GM21381 (cell line): ENCODE results near the gene ACVR1B.

Experiments
- ATAC-seq: cut with Tn5 transposase; IDR thresholded peaks from one replicate; pipeline ENCODE4 v1.9.1; 2021; ENCODE audit warnings: mild to moderate bottlenecking, moderate library complexity; ENCODE audit not compliant: unreplicated experiment

Gene ACVR1B

DNA sequence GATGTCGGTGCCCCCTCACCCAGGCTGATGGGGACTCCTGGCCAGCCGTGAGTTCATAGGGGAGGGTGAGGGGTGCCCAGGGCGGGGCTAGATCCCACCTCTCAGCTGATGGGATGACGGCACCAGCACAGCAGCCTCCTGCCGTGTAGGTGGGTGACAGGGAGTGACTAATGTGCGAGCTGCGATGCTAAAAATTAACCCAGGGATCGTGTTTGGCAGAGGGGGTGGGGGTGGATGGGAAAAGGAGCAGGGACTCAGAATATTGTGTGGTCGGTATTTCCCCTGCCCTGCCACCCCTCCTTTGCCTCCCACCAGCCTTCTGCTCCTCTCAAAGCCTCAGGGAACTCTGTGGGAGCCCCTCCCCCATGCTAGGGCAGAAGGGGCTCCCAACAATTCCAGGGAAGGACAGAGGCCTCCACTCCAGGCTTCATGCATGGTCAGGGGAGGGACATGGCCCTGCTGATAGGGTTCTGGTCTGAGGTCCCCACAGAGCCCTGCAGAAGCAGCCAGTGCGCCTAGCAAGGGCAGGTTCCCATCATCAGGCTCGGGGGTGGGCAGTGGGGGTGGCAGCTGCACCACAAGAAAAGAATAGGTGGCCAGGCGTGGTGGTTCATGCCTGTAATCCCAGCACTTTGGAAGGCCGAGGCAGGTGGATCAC, 67.7 kb downstream of the ACVR1B start:
- no peak for ATAC-seq

DNA sequence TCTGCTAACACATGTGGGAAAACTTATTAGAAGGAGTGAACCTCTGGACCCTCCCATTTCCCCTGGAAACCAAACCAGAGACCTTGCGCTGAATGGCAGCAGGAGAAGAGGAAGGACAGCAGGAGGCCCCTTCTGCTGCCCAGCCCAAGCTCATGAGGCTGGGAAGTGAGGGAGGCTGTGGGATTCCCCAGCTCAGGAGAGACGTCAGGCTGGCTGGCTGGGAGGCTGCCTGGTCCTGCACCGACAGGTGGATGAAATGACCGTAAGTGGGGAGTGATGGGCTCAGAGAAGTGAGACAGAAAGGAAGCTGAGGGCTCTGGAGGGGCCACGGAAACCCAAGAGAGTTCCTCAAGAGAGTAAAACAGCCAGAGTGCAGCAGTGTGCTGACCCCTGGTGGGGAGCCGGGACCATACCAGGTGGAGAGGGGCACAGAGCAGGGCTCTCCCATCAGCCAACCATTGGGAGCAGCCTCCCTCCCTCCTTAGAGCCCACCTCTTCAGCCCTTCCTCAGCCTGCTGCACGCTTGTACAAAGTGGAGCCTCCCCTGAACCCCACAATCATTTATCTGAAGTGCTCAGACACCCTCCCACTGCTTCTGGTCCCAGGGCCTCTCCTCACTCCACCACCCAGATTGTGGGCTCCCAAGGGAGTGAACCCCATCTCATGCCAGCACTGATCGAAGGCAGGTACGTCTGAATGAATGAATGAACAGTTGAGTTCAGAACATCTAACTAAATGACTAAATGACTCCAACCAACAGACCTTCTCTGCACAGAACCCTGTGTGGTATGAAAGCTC, 69.2 kb downstream of the ACVR1B start:
- ATAC-seq = no peak

DNA sequence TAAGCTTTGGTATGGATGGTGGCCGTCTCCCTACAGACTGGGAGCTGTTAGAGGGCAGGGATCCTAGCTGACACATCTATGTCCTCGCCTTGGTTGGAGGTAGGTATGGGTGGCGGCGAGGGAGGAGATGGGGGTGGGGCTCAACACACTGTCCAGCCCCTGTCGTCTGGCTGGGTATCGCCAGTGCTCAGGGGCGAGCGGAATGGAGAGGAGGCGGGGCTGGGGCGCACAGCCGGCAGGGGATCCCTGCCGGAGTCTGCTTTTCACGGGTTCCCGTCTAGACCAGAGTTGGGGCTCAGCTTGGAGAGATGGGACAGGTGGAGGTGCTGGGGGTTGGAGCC, 71.3 kb downstream of the ACVR1B start:
- ATAC-seq = no peak

DNA sequence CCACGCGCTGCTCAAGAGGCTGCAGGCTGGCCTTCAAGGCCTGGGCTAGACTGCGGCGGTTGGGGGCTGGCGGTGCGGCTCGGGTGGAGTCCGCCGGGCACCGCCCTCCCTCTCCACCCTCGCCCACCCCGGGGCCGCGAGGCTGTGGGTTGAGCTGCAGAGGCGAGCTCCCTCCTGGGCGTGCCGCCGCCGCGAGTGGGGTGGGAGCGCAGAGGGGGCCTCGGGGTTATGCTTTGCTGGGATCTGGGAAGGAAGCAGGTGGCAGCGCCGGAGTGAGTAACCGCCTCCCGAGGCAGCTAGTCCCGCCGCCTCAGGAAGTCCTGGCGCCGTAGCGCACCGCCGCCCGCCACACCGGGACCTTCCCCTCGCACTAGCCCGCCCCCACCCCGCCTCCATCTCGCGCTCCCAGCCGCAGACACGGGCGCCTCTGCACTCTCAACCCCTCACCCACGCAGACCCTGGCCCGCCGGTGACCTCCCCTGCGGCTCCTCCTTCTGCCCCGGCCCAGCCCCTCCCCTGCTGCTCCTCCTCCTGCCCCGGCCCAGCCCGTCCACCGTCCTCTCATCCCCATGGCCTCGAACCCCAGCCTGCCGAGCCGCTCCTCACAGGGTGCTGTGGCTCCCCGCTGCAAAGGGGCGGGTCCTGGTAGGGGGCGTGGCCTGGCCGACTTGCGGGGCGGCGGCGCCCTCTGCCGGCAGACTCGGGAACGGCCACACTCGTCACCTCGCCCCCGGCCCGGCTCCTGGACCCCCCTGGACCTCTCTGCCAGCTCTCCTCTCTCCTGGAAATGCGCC, 71.9 kb downstream of the ACVR1B start:
- ATAC-seq = no peak

DNA sequence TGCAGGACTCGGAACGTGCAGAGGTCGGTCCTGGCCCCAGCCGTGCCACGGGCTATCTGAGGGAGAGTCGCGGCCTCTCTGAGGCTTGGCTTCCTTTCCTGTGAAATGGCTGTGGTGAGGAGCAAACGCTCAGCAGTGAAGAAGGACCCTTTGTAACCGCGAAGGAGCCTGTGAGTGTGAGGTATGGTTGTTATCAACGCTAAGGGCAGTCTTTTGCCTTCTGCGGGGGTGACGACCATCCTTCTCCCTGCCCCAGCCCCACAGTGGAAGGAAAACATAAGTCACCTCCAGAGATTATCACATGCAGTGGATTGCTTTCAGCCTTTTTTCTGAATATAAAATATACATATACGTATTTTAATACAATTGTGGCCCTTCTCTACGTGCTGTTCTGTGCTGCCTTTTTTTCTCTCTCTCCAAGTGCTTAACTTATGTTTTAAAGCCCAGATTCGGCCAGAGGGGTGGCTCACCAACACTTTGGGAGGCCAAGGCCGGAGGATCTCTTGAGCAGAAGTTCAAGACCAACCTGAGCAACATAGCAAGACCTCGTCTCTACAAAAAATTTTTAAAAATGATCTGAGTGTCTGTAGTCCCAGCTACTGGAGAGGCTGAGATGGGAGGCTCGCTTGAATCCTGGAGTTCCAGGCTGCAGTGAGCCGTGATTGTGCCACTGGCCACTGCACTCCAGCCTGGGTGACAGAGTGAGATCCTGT, 72.6 kb downstream of the ACVR1B start:
- no peak for ATAC-seq

DNA sequence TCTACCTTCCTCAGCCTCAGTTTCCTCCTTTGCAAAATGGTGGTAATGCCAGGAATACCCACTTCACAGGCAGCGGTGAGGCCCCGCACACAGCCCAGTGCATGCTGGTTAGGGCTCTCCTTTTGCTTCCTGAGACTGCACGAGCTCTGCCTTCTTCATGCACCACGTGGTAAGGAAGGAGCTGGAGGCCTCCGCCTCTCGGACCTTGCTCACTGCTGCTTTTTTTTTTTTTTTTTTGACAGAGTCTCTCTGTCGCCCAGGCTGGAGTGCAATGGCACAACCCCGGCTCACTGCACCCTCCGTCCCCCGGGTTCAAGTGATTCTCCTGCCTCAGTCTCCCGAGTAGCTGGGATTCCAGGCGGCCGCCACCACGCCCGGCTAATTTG, 73.3 kb downstream of the ACVR1B start:
- ATAC-seq = no peak

DNA sequence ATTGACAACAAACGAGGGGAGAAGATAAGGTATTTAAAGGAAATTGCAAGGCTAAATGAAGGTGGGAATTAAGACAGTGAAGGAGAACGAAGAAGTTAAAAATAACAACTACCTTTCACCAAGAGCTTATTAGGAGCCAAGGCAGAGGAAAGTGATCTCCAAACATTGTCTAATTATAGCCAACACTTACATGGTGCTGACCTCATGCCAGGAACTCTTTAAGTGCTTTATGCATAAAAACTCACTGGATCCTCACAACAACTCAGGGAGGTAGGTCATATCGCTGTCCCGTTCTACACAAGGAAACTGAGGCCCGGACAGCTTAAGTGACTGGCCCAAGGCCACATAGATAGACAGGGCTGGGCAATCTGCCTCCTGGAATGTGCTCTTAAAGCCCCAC, 74.8 kb downstream of the ACVR1B start:
- no peak for ATAC-seq

DNA sequence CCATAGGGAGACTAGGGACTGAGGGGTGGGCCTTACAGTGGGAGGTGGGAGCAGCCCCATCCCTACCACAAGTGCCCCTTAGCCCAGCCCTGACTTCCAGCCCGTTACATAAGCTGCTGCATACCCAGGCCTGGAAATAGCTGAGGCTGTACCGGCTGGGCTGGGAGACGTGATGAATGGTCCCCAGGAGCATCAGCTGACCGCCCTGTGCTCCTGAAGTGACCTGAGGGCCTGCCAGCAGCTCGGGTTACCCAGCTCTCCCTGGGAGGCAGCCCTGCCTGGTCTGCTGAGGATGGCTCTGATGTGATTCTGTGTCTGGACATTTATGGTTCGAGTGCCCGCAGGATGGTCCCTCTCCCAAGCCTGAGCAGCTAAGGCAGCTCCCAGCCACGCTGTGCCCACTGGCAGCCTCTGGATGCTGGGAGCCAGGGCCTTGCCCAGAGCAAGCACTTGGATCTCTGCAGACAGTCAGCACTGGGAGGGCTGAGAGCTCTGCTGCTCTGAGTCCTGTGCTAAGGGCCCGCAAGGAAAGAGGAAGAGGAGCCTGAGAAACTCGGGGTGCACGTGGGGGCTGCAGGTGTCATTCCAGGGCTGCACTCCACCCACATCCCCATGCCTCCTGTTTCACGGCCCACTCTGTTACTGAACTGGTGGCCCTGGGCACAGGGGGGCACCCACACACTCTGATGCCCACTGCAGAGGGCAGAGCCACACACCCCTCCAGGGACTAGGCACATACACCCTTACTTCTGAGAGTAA, 75.8 kb downstream of the ACVR1B start:
- ATAC-seq = no peak

DNA sequence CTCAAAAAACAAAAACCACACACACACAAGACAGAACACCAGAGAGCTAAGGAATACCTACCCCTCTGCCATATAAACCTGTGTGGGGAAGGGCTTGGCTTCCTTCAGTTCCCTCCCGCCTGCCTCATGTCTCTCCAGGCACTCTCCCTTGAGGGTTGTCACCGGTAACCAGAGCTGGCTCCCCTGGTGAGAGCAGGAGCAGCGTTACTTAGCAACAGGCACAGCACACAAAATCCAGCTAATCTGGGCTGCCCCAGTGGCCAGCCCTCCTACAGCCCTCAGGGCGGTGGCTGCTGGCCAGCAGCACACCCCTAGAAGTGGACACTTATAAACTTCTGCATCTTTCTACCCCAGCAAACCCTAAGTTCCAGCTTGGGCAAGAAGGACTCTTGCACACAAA, 78.2 kb downstream of the ACVR1B start:
- ATAC-seq = no peak

DNA sequence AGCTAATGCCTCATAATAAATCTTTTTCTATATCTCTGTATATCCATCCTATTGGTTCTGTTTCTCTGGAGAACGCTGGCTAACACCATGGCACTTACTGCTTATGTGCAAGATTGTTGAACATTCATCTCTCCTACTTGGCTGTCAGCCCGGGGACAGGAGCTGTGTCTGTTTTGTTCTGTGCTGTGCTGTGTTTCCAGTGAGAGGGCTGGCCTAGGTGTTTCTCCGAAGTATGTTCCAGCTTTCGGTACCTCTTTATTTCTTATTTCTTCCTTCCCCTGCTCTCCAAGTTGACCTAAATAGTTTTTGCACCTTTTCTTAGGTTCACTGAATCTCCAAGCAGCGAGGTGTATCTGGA, 80.9 kb downstream of the ACVR1B start:
- ATAC-seq = no peak

DNA sequence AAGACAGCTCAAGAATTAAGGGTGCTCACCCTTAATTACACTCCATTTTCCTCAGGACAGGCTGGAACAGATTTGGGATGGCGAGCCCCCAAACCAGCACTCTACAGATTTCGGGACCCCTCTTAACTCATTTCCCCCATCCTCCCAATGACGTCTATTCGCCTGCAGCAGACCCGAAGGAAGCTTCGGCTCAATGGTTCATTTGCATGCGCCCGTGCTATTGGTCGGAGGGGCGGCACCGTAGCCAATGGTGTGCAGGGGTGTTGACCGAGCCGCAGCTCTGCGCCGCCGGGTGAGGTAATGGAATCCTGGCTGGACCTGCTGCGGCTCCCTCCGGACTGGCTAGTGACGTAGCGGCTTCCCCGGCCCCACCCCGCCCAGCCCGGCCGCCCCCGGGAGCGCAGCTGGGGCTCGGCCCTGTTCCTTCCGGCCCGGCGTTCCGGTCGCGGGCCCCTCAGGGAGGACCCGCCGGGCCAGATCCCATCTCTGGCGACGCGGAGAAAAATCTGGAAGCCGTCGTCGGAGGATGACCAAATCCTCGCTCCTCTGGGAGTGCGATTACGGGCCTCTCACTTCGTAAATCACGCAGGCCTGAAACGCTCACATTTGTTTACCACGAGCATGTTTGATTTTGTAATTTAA, 81.4 kb downstream of the ACVR1B start:
- peak; percentile 90 for ATAC-seq

DNA sequence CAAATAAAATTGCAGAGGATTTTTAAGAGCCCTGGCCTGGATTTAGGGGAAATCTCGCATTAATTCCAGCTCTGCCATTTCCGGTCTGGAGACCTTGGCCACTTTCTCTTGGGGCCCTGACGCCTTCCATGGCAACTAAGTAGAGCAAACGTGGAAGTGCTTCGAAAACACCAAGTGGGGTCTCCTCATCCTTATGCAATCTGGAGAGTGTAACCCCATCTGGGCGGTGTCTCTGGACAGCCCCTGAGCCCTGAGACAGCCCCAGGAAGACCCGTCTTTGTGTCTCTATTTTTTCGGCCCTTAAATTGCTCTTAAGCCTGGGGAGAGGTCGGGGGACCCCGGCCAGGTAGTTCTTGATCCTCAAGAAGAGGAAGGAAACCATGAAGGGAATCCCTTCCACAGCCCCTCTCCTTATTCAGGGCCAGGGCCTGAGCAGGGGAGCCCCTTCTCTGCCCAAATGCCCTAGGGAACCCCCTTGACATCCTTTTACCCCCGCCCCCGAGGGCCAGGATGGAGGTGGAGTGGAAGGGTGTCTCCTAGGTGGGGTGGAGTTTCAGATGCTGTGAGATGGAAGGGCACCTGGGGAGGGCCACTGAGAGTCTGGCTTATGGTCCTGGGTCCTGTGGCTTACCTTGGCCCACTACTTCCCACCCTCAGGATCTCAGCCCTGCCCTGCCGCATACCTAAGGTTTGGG, 82.1 kb downstream of the ACVR1B start:
- ATAC-seq = no peak

DNA sequence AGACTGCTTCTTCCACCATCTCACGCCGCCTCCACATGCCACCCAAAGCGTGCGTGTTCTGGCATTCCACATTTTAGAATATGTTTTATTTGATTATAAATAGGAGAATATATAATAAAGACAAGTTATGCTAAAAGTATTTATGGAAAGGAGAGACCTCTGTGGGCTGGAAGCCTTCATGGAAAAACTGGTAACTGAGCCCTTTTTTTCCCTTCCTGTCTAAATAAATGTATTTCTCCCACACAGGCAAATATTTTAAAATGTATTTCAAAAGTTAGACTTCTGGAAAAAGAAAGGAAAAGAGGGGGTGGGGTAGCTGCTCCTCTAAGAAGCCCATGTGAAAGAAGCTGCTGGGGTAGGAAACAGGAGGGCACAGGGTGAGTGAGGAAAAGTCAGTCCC, 83.7 kb downstream of the ACVR1B start:
- ATAC-seq = no peak

DNA sequence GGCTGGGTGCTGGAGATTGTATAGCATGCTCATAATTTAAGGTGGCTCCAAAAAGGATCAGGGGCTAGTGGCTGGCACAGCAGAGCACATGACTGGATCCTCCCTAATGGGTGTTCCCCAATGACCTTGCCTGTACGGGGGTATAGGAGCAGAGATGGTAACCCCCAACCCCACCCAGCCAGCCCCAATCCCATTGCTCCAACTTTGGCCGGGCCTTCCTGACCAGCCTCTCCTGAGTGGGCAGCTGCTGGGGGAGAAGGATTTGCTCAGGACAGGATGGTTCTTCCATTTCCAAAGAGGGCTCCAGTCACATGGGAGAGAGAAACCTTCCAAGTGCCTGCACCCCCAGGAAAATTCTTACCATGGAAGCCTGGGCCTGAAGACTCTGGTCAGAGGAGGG, 84.4 kb downstream of the ACVR1B start:
- no peak for ATAC-seq

DNA sequence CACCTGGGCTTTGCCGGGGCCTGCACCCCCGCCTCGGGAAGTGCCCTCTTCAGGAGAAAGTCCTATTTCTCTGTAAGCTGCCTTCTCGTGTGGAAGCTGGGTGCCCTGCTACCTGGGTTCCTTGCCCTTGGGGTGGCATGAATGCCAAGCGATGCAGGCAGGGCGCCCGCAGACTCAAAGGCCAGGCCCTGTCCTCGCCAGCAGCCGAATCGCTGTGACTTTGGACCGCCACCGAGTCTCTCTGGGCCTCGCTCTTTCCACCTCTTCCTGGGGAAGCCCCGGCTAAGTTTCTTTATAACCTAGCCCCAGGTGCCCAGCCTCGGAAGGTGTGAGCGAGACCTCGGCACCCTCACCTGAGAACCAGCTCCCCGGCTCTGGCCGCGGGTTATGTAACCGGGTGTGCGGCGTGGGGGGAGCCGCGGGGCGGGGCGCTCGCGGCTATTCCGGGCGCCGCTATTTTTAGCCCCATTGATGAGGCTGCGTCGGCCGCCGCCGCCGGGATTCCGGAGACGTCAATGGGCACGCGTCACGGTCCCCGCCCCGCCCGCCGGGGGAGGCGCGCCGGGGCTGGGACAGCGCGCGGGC, 85.2 kb downstream of the ACVR1B start:
- ATAC-seq = peak; percentile 48

DNA sequence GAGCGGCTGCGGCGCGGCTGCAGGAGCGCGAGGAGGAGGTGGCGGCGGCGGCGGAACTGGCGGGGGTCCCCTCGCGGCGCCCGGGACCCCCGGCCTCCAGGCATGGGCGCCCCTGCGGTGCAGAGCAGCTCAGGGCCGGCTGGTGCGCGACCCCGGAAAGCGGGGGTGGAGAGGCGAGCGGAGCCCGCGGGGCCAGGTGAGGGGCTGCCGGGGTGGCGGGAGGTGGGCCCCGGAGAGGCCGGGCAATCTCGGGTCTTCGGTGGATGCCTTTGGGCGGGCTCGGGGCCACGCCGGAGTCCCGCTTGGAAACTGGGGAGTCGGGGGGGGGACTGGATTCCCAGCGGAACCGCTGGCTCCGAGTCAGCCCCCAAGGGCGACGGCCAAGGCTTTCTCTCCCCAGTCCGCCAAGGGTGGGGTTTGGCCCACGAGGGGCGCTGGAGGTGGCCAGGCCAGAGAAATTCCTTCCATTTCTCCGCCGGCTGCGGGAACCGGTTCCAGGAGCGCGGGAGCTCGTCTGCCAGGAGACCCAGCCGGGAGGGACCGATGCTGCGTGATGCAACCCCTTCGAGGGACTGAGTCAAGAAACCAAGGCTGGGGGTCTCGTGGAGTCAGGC, 85.9 kb downstream of the ACVR1B start:
- ATAC-seq = no peak

DNA sequence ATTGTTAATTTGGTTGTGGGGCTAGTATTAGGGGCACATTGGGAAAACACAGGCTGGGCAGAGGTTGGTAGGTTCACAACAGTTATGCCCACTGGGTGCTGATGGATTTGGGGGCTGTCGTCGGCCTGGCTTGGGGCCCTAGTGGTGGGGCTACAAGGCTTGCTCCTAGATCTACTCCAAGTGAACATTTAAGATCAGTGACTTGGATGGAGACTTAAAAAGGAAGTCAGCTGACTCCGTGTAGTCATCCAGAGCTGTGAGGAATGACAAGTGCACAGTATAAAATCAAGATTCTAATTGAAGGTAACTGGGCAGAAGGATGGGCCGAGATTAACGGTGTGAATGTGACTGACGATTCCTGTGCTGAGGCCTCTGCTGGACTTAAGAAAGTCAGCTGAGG, 86.9 kb downstream of the ACVR1B start:
- no peak for ATAC-seq

DNA sequence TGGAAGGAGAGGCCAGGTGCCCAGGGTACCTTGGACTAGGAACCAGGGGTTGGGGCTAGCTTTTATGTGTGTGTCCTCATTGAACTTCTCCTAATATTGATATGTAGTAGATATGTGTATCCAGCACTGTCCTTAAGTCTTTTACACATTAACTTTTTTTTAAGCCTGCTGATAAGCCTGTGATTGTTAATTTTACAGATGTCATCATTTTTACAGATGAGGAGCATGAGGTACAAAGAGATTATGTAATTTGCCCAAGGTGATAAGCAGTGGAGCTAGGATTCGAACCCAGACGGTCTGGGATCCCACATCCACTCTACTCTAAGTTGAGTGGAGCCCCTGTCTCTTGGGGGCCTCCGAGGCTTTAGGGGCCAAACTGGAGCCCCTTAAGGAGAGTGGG, 89.5 kb downstream of the ACVR1B start:
- ATAC-seq = no peak

DNA sequence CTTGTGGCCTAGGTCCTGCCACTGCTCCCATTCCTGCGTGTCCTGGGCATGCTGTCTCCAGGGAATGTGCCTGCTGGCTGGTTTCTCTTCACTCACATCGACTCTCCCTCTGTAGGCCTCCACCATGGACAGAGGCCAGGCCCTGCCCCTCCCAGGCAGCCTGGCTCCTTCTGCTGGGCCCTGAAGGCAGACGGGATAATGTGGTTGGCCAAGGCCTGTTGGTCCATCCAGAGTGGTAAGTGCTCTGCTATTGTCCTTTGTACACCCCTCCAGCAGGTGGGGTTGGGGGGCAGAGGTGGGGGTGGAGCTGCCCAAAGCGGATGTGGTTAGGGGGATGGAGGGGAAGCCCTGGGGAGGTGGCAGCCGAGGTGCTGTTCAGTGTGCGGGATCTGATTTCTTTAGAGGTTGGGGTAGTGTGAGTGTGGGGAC, 90.2 kb downstream of the ACVR1B start:
- no peak for ATAC-seq
